ENCODE results near the gene SSTR3. TPM values are rescaled to one million over a fixed set of nuclear protein-coding genes. Genes with fewer than 3 reads are reported as not detected.
"Not testable (repeated sequence)": the region's sequence is repeated elsewhere in the genome, so short reads cannot be mapped to it uniquely, and the experiment has no call there.

Gene SSTR3
- not detected for polyA plus RNA-seq (ENCODE audit: insufficient read length)

GRCh38 chr22:37212174-37212906, at the start of gene SSTR3:
TSS of gene SSTR3 (minus strand) at chr22:37212477. CDS start at chr22:37207803, 4,674 bp downstream.
- no peak for DNase-seq

GRCh38 chr22:37260901-37261336, 48.6 kb upstream of the SSTR3 start:
- DNase-seq, result no peak

GRCh38 chr22:37260155-37260795, 48.0 kb upstream of the SSTR3 start:
- no peak for DNase-seq

GRCh38 chr22:37259540-37260029, 47.3 kb upstream of the SSTR3 start:
- no peak for DNase-seq

- no peak for DNase-seq
Measured at GRCh38 chr22:37258753-37259401, 46.6 kb upstream of the SSTR3 start.

- no peak for DNase-seq
Measured at GRCh38 chr22:37258005-37258752, 45.9 kb upstream of the SSTR3 start.

- no peak for DNase-seq
Measured at GRCh38 chr22:37256075-37256726, 43.9 kb upstream of the SSTR3 start.

- DNase-seq, result no peak
Measured at GRCh38 chr22:37255558-37256006, 43.3 kb upstream of the SSTR3 start.

GRCh38 chr22:37254867-37255233, 42.6 kb upstream of the SSTR3 start:
- no peak for DNase-seq

GRCh38 chr22:37254209-37254866, 42.1 kb upstream of the SSTR3 start:
- no peak for DNase-seq

GRCh38 chr22:37253126-37253660, 40.9 kb upstream of the SSTR3 start:
- DNase-seq, result no peak

- not testable (repeated sequence) for DNase-seq
Measured at GRCh38 chr22:37251836-37252235, 39.6 kb upstream of the SSTR3 start.

- no peak for DNase-seq
Measured at GRCh38 chr22:37249986-37250385, 37.7 kb upstream of the SSTR3 start.

GRCh38 chr22:37248251-37248650, 36.0 kb upstream of the SSTR3 start:
- no peak for DNase-seq

GRCh38 chr22:37245740-37246139, 33.5 kb upstream of the SSTR3 start:
- DNase-seq, result no peak

- no peak for DNase-seq
Measured at GRCh38 chr22:37244922-37245722, 32.8 kb upstream of the SSTR3 start.

- peak; percentile 54 for DNase-seq
Measured at GRCh38 chr22:37244114-37244921, 32.0 kb upstream of the SSTR3 start, which contains the start of gene RAC2. TSS of gene RAC2 (minus strand) at chr22:37244269. CDS start at chr22:37244148, 121 bp downstream.

GRCh38 chr22:37243402-37244113, 31.3 kb upstream of the SSTR3 start:
- no peak for DNase-seq

Data from hindlimb muscle (tissue), 1 donor.